ENCODE data around the gene MED31. TPM values are rescaled to one million over a fixed set of nuclear protein-coding genes. Genes with fewer than 3 reads are reported as not detected.

The MED31 gene
- total RNA-seq, 4 donors from 2014 or later = 5.5 to 9.9 (median 8.2) TPM

DNA sequence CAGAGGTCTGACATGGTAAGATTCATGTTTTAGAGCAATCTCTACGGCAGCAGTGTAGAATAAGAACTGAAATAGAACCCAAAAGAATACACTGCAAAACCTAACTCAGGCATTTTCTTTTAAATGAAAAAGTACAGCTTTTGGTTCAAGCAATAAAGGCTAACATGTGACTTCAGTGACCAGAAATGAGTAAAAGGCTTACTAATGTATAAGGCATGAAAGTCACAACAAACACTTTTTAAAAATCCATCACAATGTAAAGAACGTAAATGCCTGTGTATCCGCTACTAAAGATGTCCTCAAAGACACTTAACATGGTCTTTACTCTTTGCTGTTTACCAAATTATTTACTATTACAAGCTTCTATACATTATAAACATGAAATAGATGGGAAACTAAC is 27.5 kb downstream of the MED31 start:
- DNase-seq (ENCODE audit: low spot score) (no peak), ATAC-seq (ENCODE audit: low FRiP score) (no peak)
- no peak for TF ChIP-seq CTCF (IDR thresholded peaks at IDR 0.05)

GRCh38 chr17:6611231-6611630 is 40.2 kb downstream of the MED31 start:
- no peak for TF ChIP-seq CTCF (IDR thresholded peaks at IDR 0.05)
- DNase-seq (ENCODE audit: low spot score) = no peak
- ATAC-seq (ENCODE audit: low FRiP score) = no peak

- TF ChIP-seq CTCF (IDR thresholded peaks at IDR 0.05) = no peak
- DNase-seq (ENCODE audit: low spot score) (no peak), ATAC-seq (ENCODE audit: low FRiP score) (no peak)
These were observed 41.4 kb downstream of the MED31 start for GRCh38 chr17:6610011-6610410.

DNA sequence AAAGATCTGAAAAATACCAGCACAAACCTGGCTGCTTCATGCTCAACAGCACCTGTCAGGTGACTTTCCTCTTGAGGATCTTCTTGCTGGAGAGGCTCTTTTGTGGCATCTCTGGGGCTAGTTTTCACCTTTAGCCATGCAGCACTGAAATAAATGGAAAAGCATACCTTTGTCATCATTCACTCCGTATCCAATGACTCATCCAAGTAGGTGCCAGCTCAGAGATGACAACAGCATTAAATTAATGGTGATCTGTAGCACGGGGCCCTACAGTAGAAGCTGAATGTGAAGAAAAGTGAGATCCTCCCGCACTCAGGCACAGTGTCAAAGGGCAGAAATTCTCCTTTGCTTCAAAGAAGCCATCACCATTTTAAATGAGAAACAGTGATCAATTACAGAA is 43.1 kb downstream of the MED31 start:
- no peak for TF ChIP-seq CTCF (IDR thresholded peaks at IDR 0.05)
- ATAC-seq (ENCODE audit: low FRiP score) = no peak
- DNase-seq (ENCODE audit: low spot score) = no peak

DNA sequence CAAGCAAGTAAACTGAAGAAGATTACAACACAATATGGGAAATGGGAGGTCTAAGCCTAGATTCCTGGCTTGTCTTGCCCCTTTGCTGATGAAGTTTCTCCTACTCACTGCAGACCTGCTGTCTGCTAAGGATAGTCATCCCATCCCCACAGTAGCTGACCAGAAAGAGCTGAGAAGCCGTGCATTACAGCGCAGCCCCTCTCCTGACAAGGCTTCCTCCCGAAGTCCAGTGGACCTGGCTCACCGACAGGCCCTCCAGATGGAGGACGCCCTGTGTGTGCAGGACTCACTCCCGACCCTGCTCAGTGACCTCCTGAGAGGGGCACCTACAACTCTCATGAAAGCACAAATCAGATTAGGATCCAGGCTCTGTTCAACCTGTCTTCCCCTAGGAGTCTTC is 46.3 kb downstream of the MED31 start:
- ATAC-seq (ENCODE audit: low FRiP score) (no peak), DNase-seq (ENCODE audit: low spot score) (no peak)
- TF ChIP-seq CTCF (IDR thresholded peaks at IDR 0.05) = no peak

DNA sequence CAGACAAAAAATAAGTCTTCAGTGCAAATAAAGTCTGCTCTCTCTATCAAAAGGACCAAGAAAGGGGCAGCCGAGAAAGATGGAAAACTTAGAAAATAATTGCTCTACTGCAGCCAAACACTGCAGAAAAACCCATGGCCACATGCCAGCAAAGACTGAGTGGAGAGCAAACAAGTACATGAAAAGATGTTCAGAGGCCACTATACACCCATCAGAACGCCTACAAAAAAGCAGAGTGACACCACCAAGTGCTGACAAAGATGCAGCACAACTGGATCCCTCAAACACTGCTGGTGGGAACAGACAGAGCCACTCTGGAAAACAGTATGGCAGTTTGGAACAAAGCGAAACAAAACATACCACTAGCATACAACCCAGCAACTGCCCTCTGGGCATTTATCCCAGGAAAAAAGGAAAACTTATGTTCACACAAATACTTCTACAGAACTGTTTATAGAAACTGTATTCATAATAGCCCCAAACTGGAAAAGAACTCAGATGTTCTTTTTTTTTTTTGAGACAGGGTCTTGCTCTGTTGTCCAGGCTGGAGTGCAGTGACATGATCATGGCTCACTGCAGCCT is 47.6 kb downstream of the MED31 start:
- no peak for DNase-seq (ENCODE audit: low spot score)
- no peak for ATAC-seq (ENCODE audit: low FRiP score)
- TF ChIP-seq CTCF (IDR thresholded peaks at IDR 0.05) = no peak

DNA sequence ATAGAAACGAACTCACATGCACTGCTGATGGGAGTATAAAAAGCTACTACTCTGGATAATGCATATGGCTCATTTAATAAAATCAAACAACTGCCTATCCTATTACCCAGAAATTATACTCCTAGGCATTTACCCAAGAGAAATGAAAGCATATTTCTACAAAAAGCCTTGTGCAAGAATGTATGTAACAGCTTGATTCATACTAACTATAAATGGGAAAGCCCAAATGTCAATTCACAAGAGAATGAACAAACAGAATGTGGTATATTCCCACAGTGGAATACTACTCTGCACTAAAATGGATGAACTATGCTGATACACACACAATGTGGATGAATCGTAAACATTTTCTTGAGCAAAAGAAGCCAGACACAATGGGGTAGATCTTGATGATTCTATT is 49.3 kb downstream of the MED31 start:
- DNase-seq (ENCODE audit: low spot score) (no peak), ATAC-seq (ENCODE audit: low FRiP score) (no peak)
- TF ChIP-seq CTCF (IDR thresholded peaks at IDR 0.05) = no peak
